IMR-90 (cell line): ENCODE results near the gene MTURN.

Experiments used
- BHLHE40 ChIP-seq: fragments of 150-350 bp; IDR thresholded peaks from 2 replicates; pipeline ENCODE4 v1.6.1; 2016; ENCODE audit warnings: mild to moderate bottlenecking, low read depth, low read length
- CHD1 ChIP-seq: IDR thresholded peaks from 2 replicates; pipeline ENCODE4 v1.6.1; 2012; ENCODE audit warnings: low read depth, low read length, improper control_type of control experiment
- CTCF ChIP-seq: conservative IDR thresholded peaks from 2 replicates; pipeline ENCODE4 v1.5.1; 2012; ENCODE audit warnings: mild to moderate bottlenecking, low read depth, low read length, improper control_type of control experiment
- ELK1 ChIP-seq: fragments of 150-350 bp; IDR thresholded peaks from 2 replicates; pipeline ENCODE4 v1.6.1; 2016; ENCODE audit warnings: low read depth, mild to moderate bottlenecking, low read length, moderate library complexity, borderline replicate concordance
- FOS ChIP-seq: fragments of 150-350 bp; IDR thresholded peaks from 2 replicates; pipeline ENCODE4 v1.6.1; 2016; ENCODE audit warnings: low read depth, low read length
- MAFK ChIP-seq: IDR thresholded peaks from 2 replicates; pipeline ENCODE4 v1.6.1; 2012; ENCODE audit warnings: low read depth, low read length, improper control_type of control experiment
- MXI1 ChIP-seq: IDR thresholded peaks from 2 replicates; pipeline ENCODE4 v1.6.1; 2012; ENCODE audit warnings: low read depth, mild to moderate bottlenecking, low read length, moderate library complexity, borderline replicate concordance
- POLR2A ChIP-seq: IDR thresholded peaks from 2 replicates; pipeline ENCODE4 v1.6.1; 2012; ENCODE audit warnings: mild to moderate bottlenecking, low read depth, low read length
- RAD21 ChIP-seq: IDR thresholded peaks from 2 replicates; pipeline ENCODE4 v1.6.1; 2012; ENCODE audit warnings: low read length, improper control_type of control experiment
- RCOR1 ChIP-seq: IDR thresholded peaks from 2 replicates; pipeline ENCODE4 v1.6.1; 2012; ENCODE audit warnings: mild to moderate bottlenecking, low read length, improper control_type of control experiment; ENCODE audit not compliant: insufficient replicate concordance
- SMC3 ChIP-seq: fragments of 150-350 bp; IDR thresholded peaks from 2 replicates; pipeline ENCODE4 v1.6.1; 2016; ENCODE audit warnings: low read depth, mild to moderate bottlenecking, antibody characterized with exemption, low read length, moderate library complexity
- USF2 ChIP-seq: fragments of 150-350 bp; IDR thresholded peaks from 2 replicates; pipeline ENCODE4 v1.6.1; 2017; ENCODE audit warnings: mild to moderate bottlenecking, antibody characterized with exemption, low read length, low read depth

- TF ChIP-seq CTCF, result no peak
- no peak for TF ChIP-seq POLR2A
- no peak for TF ChIP-seq RCOR1
- TF ChIP-seq MAFK, result no peak
- no peak for TF ChIP-seq RAD21
- TF ChIP-seq ELK1, result no peak
- no peak for TF ChIP-seq FOS
- no peak for TF ChIP-seq USF2
- no peak for TF ChIP-seq CHD1
- TF ChIP-seq BHLHE40, result no peak
- no peak for TF ChIP-seq SMC3
- TF ChIP-seq MXI1, result no peak
Observed at GRCh38 chr7:30086529-30086928, 48.3 kb upstream of the MTURN start.
